Left lobe of liver (tissue), 2 donors: Measurements from ENCODE around the gene OR4K2. TPM values are rescaled to one million over a fixed set of nuclear protein-coding genes. Genes with fewer than 3 reads are reported as not detected.
"Not testable (repeated sequence)": the region's sequence is repeated elsewhere in the genome, so short reads cannot be mapped to it uniquely, and the experiment has no call there.

ENCODE experiments used
- ATAC-seq: fragments of 200-7000 bp; cut with Tn5 transposase; one replicate; pipeline ENCODE4 v1.9.1; 2020; ENCODE audit warnings: mild to moderate bottlenecking, moderate library complexity
- DNase-seq: peaks from one replicate; pipeline ENCODE4 v3.0.0-alpha.2; 2020; ENCODE audit warnings: low spot score
- total RNA-seq: library from RNA; stranded (reverse); gene quantifications from one replicate; pipeline ENCODE4 v1.2.1, GENCODE V29; 2021
- donor health status: DM: no; HTN: no; CAD: no; lungs with moderate emphysema.
- donor health status: DM: no; HTN: yes; CAD: no.

Gene OR4K2, protein sequence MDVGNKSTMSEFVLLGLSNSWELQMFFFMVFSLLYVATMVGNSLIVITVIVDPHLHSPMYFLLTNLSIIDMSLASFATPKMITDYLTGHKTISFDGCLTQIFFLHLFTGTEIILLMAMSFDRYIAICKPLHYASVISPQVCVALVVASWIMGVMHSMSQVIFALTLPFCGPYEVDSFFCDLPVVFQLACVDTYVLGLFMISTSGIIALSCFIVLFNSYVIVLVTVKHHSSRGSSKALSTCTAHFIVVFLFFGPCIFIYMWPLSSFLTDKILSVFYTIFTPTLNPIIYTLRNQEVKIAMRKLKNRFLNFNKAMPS
- total RNA-seq = not detected

DNA sequence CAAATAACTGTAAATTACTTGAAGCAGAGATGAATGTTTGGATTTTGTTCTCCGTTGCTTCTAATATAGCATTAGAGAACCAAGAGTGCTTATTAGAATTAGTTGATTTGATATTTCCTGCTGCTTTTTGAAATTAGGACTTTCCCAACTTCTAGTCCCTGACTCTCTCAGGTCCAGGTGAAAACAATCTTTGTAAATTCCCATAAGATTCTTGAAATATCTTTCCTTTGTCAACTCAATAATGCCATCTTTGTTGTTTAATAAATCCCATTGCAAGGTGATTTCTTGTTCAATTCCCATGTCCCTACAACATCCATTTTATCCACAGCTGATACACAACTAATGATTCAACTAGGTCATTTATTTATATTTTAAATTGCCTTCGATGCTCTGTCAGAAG is at the start of gene OR4K2:
Gene OR4K2 (plus strand): TSS at position 301 of the 400 bp plus-strand sequence. CDS start 1,126 bp downstream, outside the sequence.
- DNase-seq = no peak
- ATAC-seq = no peak

DNA sequence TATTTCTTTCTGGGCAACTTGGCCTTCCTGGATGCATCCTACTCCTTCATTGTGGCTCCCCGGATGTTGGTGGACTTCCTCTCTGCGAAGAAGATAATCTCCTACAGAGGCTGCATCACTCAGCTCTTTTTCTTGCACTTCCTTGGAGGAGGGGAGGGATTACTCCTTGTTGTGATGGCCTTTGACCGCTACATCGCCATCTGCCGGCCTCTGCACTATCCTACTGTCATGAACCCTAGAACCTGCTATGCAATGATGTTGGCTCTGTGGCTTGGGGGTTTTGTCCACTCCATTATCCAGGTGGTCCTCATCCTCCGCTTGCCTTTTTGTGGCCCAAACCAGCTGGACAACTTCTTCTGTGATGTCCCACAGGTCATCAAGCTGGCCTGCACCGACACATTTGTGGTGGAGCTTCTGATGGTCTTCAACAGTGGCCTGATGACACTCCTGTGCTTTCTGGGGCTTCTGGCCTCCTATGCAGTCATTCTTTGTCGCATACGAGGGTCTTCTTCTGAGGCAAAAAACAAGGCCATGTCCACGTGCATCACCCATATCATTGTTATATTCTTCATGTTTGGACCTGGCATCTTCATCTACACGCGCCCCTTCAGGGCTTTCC is 47.2 kb upstream of the OR4K2 start:
- not testable (repeated sequence) for DNase-seq, ATAC-seq

DNA sequence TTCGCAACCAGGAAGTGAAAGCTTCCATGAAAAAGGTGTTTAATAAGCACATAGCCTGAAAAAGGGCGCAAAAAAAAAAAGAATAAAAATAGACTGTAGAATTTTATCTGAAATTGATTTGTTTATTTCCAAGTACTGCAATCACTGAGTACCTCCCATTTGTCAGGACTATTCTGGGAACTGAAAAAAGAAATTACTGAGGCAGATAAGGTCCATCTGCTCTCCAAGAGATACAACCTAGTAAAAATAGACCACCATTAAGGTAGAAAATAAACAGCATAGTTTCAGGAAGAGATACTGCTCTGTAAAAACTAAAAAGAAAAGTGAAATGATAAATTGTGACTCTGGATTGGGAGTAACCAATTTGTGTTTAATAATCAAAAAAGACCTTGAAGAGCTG is 46.6 kb upstream of the OR4K2 start:
- ATAC-seq (no peak), DNase-seq (no peak)

DNA sequence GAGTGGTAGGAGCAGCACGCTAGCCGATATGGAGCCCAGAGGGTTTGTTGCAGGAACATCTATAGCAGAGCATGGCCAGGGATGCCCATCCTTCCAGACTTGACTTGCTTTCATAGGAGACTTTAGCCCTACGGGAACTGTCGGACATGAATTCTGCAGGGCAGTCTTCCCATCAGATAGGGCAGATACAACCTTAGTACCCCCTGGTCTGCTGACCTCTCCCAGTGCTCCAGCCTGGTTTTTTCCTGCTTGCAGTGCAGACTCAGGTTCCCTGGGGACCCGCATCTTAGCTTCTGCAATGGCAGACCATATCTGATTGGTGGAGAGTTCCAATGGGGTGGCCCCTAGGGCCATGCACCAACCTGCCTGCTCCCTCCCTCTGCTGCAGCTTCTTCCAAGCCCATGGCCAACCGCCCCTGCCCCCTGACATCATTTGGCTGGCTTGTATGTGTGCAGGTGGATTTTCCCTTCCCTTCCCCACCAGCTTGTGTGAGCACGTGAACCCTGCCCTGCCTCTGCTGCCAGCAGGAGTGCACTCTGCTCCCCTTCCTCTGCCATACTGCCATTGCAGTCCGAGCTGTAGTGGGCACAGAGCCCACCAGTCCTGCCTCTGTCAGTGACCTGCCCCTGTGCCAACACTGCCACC is 40.6 kb upstream of the OR4K2 start:
- ATAC-seq, DNase-seq: not testable (repeated sequence)

DNA sequence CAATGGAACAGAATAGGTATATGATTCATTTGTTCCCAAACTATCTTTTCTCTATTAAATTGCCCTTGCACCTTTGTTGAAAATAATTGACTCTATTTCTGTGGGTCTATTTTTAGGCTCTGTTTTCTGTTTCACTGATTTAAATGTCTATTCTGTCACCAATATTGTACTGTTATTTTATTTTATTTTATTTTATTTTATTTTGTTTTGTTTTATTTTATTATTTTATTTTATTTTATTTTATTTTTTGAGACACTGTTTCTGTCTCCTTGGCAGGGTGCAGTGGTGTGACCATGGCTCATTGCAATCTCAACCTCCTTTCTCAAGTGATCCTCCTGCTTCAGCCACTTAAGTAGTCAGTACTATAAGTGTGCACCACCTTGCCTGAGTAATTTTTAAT is 36.5 kb upstream of the OR4K2 start:
- no peak for ATAC-seq
- DNase-seq = no peak

GRCh38 chr14:19851365-19851764 is 23.6 kb upstream of the OR4K2 start:
- DNase-seq (no peak), ATAC-seq (no peak)

DNA sequence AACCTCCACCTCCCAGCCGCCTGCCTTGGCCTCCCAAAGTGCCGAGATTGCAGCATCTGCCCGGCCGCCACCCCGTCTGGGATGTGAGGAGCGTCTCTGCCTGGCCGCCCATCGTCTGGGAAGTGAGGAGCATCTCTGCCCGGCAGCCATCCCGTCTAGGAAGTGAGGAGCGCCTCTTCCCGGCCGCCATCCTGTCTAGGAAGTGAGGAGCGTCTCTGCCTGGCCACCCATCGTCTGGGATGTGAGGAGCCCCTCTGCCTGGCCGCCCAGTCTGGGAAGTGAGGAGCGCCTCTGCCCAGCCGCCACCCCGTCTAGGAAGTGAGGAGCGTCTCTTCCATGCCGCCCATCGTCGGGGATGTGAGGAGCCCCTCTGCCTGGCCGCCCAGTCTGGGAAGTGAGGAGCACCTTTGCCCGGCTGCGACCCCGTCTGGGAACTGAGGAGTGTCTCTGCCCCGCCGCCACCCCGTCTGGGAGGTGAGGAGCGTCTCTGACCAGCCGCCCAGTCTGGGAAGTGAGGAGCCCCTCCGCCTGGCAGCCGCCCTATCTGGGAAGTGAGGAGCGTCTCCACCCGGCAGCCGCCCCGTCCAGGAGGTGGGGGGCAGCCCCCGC is 8.8 kb upstream of the OR4K2 start:
- DNase-seq, ATAC-seq: not testable (repeated sequence)

GRCh38 chr14:19873178-19873577 is 1.8 kb upstream of the OR4K2 start:
- ATAC-seq (no peak), DNase-seq (no peak)

GRCh38 chr14:19878029-19878642 is 3.2 kb downstream of the OR4K2 start:
- peak; percentile 46 for ATAC-seq
- DNase-seq = no peak

- ATAC-seq (no peak), DNase-seq (no peak)
These were observed 20.3 kb downstream of the OR4K2 start for GRCh38 chr14:19895282-19895681.

- no peak for ATAC-seq
- no peak for DNase-seq
These were observed 26.1 kb downstream of the OR4K2 start for GRCh38 chr14:19900999-19901398.

GRCh38 chr14:19902409-19902808 is 27.5 kb downstream of the OR4K2 start:
- no peak for DNase-seq
- no peak for ATAC-seq

GRCh38 chr14:19906665-19907064 is 31.7 kb downstream of the OR4K2 start:
- DNase-seq (no peak), ATAC-seq (no peak)

- ATAC-seq = no peak
- DNase-seq = no peak
These were observed 36.2 kb downstream of the OR4K2 start for GRCh38 chr14:19911114-19911513.

DNA sequence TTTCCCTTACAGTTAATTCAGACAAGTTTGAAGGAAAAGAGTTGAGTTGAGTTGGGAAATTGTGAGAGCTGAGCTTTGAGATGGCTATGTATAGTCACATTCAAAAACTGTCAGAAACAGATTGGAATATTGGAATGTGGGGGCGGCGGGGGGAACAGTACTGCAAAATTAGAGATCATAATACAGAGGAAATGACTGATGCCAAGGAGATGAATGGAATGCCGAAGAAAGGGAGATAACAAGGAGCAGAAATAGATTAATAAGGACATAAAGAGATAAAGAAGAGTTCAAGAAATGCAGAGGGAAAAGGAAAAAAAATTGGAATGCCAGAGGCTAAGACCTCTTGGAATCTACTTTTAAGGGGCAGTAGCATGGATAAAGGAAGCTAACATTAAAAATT is 42.3 kb downstream of the OR4K2 start:
- DNase-seq = no peak

GRCh38 chr14:19917955-19918518 is 43.1 kb downstream of the OR4K2 start:
- DNase-seq (no peak), ATAC-seq (no peak)

More for the DNA sequence above, 42.3 kb downstream of the OR4K2 start:
- ATAC-seq = no peak

GRCh38 chr14:19918553-19919264 is 43.8 kb downstream of the OR4K2 start:
- ATAC-seq = no peak
- DNase-seq = no peak

DNA sequence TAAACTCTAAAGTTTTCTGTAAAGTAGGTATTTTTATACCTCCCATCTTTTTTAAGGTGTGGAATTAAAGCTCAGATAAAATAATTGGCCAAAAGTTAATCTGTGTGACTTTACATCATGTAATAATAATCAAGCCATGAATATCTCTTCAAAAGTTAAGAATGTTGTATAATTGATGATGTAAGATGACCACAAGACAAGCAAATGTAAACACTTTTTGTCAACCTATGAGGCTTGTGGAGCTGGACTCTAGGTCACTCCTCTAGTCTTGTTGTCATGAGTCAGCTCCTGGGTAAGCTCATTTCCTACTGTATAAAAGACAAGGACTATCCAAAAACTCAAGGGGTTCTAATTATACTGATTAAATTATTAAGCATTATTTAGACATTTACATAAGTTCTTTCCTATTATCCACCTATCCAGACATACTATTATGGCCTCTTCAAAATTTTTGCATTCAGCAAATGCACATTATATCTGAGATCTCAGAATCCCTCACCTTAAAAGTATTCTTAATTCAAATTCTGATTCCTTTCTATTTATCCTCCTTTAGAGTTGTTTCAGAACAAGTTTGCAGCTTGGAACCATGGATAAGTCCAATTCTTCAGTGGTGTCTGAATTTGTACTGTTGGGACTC is 45.2 kb downstream of the OR4K2 start, which contains the start of gene OR4K5:
Gene OR4K5 (plus strand): TSS at position 587 of the 637 bp plus-strand sequence. CDS start 0 bp downstream, at position 587.
- DNase-seq = no peak
- ATAC-seq = no peak

DNA sequence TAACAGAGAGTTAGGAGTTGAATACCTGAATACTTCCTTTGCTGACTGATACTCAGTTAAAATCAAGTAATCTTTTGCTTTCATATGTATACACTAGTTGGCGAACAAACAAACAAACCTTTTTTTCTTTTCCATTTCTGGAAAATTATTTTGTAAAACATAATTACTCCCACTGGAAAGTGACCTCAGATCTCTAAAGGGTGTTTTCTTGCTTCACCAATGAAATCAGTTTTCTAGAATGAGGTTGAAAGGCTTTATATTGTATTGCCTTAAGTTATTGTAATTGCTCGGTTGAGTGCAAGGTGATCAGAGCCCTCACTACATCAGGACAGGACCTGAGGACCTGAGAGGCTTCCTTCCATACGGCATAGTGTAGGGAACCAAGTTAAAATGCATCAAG is 55.7 kb downstream of the OR4K2 start, which contains the start of gene OR4K1:
Gene OR4K1 (plus strand): TSS at position 301 of the 400 bp plus-strand sequence. CDS start 4,750 bp downstream, outside the sequence.
- no peak for ATAC-seq
- DNase-seq = no peak
